KBM-7 (cell line): ENCODE results near the gene CHPF.

Experiments used
- DNase-seq: peaks from one replicate; pipeline ENCODE4 v3.0.0-alpha.2; 2015
- in situ Hi-C: fragments of 300-500 bp; cut with MboI; formaldehyde crosslinking; loops from 2 replicates; pipeline ENCODE4 v1.14.3; 2020; ENCODE audit warnings: low sequenced_read_pairs, low pct_unique_long_range_greater_than_20kb, mixed read lengths

CHPF gene

DNA sequence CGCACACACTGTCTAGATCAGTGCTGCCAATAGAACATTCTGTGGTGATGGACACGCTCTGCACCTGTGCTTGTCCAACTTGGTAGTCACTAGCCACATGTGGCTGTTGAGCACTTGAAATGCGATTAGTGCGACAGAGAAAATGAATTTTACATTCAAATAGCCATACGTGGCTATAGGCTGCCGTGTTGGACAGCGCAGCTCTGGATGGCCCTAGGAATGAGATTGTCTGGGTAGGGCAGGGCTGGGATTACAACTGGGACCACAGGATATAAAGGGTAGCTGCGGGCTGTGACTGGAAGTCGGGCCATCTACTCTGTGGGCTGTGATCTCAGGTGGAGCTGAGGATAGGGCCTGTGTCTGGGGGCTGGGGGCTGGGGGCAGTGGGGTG, 24.1 kb downstream of the CHPF start:
- DNase-seq, result no peak
- in situ Hi-C loops, result no loop called here

DNA sequence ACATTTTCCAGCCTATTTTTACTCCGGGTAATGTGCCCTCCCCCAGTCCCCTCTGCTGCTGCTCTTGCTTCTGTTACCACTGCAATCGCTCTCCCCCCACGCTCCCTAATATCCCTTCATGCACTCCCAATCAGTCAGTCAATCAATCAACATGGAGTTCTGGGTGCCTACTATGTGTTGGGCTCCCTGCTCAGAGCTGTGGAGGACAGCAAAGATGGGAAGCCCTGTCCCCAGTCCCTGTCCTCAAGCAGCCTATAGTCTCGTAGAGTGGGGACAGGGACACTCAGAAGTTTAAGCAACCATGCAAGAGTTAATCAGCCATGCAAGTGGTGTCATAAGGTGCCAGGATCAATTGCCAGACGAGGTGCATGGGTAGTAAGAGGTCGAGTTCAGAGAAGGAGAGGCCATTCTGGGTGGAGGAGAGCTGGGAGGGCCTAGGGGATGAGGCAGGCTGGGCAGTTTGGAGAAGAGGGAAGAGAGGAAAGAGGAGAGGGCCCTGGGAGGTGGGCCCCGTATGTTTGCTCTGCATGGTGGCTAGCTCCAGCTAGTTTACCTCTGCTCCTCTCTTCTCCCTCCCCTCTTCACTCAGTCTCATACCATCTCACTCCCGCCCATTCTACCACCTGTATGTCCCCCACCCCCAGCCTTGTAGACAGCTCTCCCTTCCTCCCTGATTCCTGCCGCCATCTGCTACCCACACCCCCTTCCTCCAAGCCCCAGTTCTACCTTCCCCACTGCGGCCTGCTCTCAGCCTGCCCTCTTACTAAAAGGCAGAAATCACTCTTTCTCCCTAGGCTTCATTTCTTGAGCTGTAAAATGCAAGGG, 25.4 kb downstream of the CHPF start:
- in situ Hi-C loops, result no loop called here
- no peak for DNase-seq

- no peak for DNase-seq
- in situ Hi-C loops, result no loop called here
Measured at GRCh38 chr2:219516888-219517287, 26.7 kb downstream of the CHPF start.

GRCh38 chr2:219515874-219516629, 27.6 kb downstream of the CHPF start:
- DNase-seq, result no peak
- in situ Hi-C loops, result no loop called here

GRCh38 chr2:219514836-219515235, 28.8 kb downstream of the CHPF start:
- in situ Hi-C loops, result no loop called here
- DNase-seq, result no peak

DNA sequence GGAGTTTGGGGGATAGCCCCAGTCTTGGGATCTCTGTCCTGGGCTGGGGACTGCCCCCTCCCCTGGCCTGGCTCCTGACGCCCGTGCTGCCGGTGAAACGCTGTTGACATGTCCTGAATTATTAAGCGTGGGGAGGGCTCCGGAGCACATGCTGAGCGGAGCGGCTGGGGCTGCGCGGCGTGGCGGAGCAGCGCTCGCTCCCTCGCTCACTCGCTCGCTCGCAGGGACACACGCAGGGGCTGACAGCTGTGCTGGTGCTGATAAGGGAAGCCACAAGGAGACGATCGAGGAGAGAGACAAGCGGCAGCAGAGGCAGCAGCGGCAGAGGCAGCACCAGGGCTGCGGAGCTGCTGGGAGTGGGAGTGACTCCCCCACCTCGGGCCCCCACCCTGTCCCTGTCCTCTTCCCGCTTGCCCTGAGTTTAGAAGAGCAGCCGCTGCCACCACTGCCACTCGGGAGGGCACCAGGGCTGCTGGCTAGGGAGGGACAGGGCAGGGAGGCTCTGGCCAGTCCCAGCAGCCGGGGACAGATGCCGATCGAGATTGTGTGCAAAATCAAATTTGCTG, 29.3 kb downstream of the CHPF start, which contains the start of gene ASIC4:
Gene ASIC4, plus strand, starts transcription at position 287 of the 566 bp plus-strand sequence. Its CDS starts 243 bp downstream, at position 530.
- DNase-seq, result peak; percentile 85
- in situ Hi-C loops, result no loop called here

- no peak for DNase-seq
- in situ Hi-C loops, result no loop called here
Measured at GRCh38 chr2:219513787-219514186, 29.8 kb downstream of the CHPF start.

- no peak for DNase-seq
Measured at GRCh38 chr2:219512524-219513216, 30.9 kb downstream of the CHPF start.

DNA sequence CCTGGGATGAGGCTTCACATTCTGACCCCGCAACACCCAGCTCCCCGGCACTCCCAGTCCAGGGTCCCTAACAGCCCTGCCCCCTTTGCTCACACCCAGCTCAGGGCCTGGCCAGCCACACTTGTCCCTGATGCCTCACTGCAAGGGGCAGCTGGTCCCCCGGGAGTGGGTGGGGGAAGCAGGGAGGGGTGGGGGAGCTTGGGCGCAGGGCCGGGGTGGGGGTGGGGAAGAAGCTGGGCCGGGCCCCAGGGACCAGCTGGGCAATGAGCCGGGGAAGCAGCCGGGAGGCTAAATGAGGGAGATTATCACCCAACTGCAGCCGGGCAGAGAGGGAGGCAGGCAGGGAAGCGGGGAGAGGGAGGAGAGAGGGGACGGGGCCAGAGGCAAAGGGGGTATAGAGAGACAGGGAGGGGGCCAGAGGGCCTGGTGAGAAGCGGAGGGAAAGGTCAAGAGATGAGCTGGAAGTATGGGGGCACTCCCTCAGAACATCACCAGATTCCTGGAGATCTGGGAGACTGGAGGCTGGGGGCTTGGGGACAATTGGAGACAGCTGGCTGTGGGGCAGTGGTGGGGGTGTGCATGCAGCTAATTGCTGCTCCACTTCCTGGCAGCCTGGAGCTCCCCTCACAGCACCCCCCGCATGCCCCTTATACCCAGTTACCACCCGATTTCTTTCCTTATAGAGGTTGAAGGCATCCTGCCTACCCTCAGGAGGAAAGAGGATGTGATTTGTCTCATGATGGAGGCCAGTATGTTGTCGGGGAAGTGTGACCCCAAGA, 31.9 kb downstream of the CHPF start:
- in situ Hi-C loops, result no loop called here
- no peak for DNase-seq

More at GRCh38 chr2:219512524-219513216, 30.9 kb downstream of the CHPF start:
- in situ Hi-C loops, result no loop called here

- in situ Hi-C loops, result no loop called here
- no peak for DNase-seq
Measured at GRCh38 chr2:219510512-219511135, 33.0 kb downstream of the CHPF start.

DNA sequence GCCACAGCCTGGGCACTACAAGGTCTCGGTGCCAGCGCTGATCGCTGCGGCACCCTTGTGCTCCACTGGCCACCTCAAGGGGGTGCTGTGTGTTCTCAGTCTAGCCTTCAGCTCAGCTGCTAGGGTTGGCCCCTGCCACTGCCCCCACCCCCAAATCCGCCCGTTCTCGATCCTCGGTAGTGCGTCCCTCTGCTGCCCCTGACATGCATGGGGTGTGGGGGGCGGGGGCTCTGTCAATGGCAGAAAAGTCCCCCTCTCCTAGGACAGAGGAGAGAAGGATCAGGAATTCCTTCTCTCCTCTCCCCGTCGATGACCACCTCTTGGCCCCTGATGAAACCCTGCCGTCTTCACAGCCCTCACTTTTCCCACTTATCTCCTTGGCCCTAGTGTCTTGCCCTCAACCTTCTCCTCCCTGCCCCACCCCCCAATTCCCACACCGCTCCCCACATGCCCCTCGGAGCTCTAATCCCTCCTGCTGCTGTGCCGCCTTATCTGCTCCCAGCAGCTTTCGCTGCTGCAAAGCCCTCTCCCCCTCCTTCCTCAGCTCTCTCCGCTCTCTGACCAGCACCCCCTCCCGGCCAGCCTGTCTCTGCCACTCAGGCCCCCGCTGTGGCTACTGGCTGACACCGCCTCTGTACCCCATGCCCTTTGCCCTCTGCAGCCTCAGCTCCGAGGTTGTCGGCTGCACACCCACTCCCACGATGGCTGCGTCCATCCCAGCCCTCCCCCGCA, 33.7 kb downstream of the CHPF start:
- DNase-seq, result peak; percentile 66
- in situ Hi-C loops, result no loop called here

DNA sequence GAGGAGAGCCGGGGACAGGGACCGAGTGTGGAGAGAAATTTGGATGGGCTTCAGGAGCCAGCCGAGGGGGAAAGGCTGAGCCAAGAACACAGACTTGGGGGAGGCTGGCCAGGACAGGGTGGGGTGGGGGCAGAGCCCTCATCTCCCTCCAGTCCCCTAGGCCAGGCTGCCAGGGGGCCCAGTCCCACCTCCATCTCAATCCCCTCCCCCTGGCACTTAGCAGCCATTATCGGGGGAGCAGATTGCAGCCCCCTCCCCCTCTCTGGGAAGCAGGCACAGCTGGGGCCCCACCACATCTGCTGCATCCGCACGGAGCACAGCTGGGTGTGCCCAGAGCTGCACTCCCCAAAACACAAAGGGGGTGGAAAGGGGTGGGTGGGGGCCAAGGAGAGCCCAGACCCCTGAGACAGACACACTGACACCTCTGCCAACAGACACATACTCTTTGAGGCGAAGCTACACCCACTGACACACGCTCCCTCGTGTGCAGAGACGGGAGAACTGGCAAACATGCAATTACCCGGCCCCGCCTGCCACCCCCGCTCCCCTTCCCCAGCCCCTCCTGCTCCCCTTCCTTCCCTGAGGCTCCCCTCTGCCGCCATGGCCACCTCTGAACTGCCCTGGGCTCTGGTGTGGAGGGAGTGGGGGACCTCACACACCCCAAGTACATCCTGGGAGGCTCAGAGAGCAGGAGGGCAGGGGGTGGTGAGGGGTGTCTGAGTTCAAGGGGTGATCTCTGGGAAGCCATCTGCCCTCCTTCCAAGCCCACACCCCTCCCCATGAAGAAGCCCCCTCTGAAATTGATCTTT, 34.4 kb downstream of the CHPF start:
- DNase-seq, result no peak
- in situ Hi-C loops, result no loop called here

- in situ Hi-C loops, result no loop called here
- no peak for DNase-seq
Measured at GRCh38 chr2:219508444-219508734, 35.2 kb downstream of the CHPF start.

DNA sequence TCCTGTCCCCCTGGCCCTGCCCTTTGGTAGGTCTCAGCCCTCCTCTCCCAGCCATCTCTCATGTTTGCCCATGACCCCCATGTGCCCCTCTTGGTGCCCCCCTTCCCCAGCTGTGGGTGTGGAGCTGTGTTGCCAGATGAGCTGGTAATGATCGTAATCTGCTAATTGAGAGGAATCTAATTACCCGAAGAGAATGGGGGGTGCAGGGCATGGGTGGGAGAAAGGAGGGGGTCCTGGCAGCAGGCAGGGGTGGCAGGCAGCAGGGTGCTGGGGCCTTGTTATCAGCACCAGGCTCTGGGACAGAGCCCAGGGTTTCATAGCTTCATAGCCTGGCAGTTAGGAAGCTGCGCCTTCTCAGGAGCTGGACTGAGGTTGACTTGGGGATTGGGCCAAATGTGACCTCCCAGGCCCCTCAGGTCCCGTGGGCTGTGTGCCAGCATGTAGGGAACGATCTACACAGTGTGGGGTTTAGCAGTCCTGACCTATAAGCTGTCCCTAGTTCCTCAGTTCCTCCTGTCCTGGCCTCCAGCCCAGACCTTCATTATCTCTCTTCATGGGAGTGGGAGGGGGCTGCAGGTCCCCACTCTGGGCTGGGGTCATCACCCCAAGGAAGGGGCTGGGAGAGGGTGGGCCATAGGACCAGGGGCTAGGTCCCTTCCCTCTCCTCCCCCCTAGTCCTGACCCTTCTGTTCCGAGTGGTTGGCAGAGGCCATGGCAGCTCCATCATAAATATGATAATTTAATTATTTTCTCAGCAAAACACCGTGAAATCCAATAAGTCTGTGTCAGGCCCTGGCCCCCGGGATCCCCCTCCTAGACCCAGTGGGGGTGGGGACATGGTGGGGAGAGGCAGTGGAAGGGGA, 35.8 kb downstream of the CHPF start:
- in situ Hi-C loops, result no loop called here
- DNase-seq, result no peak

GRCh38 chr2:219506802-219507526, 36.6 kb downstream of the CHPF start:
- no peak for DNase-seq
- in situ Hi-C loops, result no loop called here
